GM19193 (cell line): Measurements from ENCODE around the gene CADPS2.

Experiments
- POLR2A ChIP-seq: IDR thresholded peaks from 4 replicates; pipeline ENCODE4 v1.6.1; 2011; ENCODE audit not compliant: insufficient read depth, insufficient read length; ENCODE audit errors: extremely low read depth

The CADPS2 gene

GRCh38 chr7:122831436-122831835, 54.8 kb downstream of the CADPS2 start:
- no peak for TF ChIP-seq POLR2A

- TF ChIP-seq POLR2A: no peak
Measured at GRCh38 chr7:122829962-122830361, 56.3 kb downstream of the CADPS2 start.

GRCh38 chr7:122827763-122828162, 58.5 kb downstream of the CADPS2 start:
- no peak for TF ChIP-seq POLR2A

GRCh38 chr7:122813845-122814244, 72.4 kb downstream of the CADPS2 start:
- TF ChIP-seq POLR2A: no peak

- TF ChIP-seq POLR2A: no peak
Measured at GRCh38 chr7:122803851-122804250, 82.4 kb downstream of the CADPS2 start.

GRCh38 chr7:122803323-122803722, 82.9 kb downstream of the CADPS2 start:
- no peak for TF ChIP-seq POLR2A

GRCh38 chr7:122802301-122802751, 83.9 kb downstream of the CADPS2 start:
- TF ChIP-seq POLR2A: no peak

GRCh38 chr7:122791959-122792545, 94.2 kb downstream of the CADPS2 start:
- no peak for TF ChIP-seq POLR2A

- no peak for TF ChIP-seq POLR2A
Measured at GRCh38 chr7:122790591-122790990, 95.7 kb downstream of the CADPS2 start.

GRCh38 chr7:122790132-122790531, 96.1 kb downstream of the CADPS2 start:
- TF ChIP-seq POLR2A: no peak

GRCh38 chr7:122789156-122789555, 97.1 kb downstream of the CADPS2 start:
- TF ChIP-seq POLR2A: no peak

GRCh38 chr7:122770686-122771335, 115.4 kb downstream of the CADPS2 start:
- TF ChIP-seq POLR2A: no peak

GRCh38 chr7:122768827-122769226, 117.4 kb downstream of the CADPS2 start:
- no peak for TF ChIP-seq POLR2A

GRCh38 chr7:122767339-122767738, 118.9 kb downstream of the CADPS2 start:
- TF ChIP-seq POLR2A: no peak

GRCh38 chr7:122766593-122766992, 119.7 kb downstream of the CADPS2 start:
- no peak for TF ChIP-seq POLR2A

- TF ChIP-seq POLR2A: no peak
Measured at GRCh38 chr7:122764902-122765301, 121.4 kb downstream of the CADPS2 start.
